GM21717 (cell line): ENCODE measurements around the gene CD58.

Experiments
- ATAC-seq: cut with Tn5 transposase; IDR thresholded peaks from one replicate; pipeline ENCODE4 v1.9.1; 2021; ENCODE audit warnings: mild to moderate bottlenecking, moderate library complexity; ENCODE audit not compliant: unreplicated experiment

The CD58 gene

GRCh38 chr1:116511459-116512019 lies 59.3 kb downstream of the CD58 start:
- ATAC-seq, result no peak

- ATAC-seq, result no peak
Observed at GRCh38 chr1:116510361-116510760, 60.5 kb downstream of the CD58 start.

- peak; percentile 43 for ATAC-seq
Observed at GRCh38 chr1:116508984-116509980, 61.5 kb downstream of the CD58 start.

- no peak for ATAC-seq
Observed at GRCh38 chr1:116508085-116508983, 62.5 kb downstream of the CD58 start.

GRCh38 chr1:116507631-116508030 lies 63.2 kb downstream of the CD58 start:
- ATAC-seq, result no peak

GRCh38 chr1:116506132-116507004 lies 64.5 kb downstream of the CD58 start:
- no peak for ATAC-seq

- ATAC-seq, result peak; percentile 90
Observed at GRCh38 chr1:116504308-116505156, 66.3 kb downstream of the CD58 start.

GRCh38 chr1:116503546-116504307 lies 67.1 kb downstream of the CD58 start:
- no peak for ATAC-seq

GRCh38 chr1:116502671-116503314 lies 68.0 kb downstream of the CD58 start:
- no peak for ATAC-seq

GRCh38 chr1:116501870-116502244 lies 69.0 kb downstream of the CD58 start:
- ATAC-seq, result no peak

GRCh38 chr1:116501125-116501869 lies 69.5 kb downstream of the CD58 start:
- ATAC-seq, result no peak

- peak; percentile 43 for ATAC-seq
Observed at GRCh38 chr1:116498789-116499628, 71.8 kb downstream of the CD58 start.

GRCh38 chr1:116497656-116498055 lies 73.2 kb downstream of the CD58 start:
- ATAC-seq, result no peak

GRCh38 chr1:116496898-116497297 lies 73.9 kb downstream of the CD58 start:
- ATAC-seq, result no peak

- no peak for ATAC-seq
Observed at GRCh38 chr1:116496380-116496779, 74.4 kb downstream of the CD58 start.

GRCh38 chr1:116495535-116495934 lies 75.3 kb downstream of the CD58 start:
- no peak for ATAC-seq

GRCh38 chr1:116494745-116495144 lies 76.1 kb downstream of the CD58 start:
- no peak for ATAC-seq
